ENCODE data around the gene PLA2G4F.

Gene PLA2G4F

DNA sequence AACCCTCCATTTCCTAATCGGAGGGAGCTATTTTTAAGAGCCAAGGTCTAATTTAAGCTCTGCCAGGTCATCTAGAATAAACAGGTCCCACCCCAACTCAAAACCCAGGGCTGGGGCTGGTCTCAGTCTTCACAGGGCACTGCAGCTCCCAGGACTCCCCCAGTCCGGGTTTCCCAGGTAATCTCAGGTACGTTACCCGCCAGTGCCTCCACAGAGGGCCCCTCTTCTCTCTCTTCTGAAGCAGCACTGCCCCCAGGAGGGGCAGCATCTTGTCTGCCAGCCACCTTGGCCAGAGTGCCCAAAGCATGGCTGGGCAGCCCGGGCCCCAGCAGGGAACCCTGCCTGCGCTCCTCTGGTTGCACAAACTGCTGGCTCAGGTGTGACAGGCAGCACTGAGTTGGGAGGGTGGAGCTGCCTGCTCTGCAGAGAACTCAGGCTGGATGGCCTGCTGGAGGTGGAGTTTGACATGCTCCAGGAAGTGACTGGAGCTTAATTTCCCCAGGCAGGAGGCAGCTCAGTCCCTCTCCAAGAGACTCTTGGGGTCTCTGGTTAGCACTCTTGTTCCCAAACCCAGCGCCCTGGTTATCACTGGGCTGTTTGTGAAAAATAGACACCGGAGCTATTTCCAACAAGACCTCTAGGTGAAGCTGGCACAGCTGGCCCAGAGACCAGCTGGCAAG is at the start of gene PLA2G4F:
Gene PLA2G4F (minus strand): TSS at position 394 of the 680 bp plus-strand sequence. CDS start 87 bp downstream, at position 307.
- no peak for DNase-seq

- DNase-seq, result no peak
Measured at GRCh38 chr15:42203891-42204290, 47.5 kb upstream of the PLA2G4F start.

DNA sequence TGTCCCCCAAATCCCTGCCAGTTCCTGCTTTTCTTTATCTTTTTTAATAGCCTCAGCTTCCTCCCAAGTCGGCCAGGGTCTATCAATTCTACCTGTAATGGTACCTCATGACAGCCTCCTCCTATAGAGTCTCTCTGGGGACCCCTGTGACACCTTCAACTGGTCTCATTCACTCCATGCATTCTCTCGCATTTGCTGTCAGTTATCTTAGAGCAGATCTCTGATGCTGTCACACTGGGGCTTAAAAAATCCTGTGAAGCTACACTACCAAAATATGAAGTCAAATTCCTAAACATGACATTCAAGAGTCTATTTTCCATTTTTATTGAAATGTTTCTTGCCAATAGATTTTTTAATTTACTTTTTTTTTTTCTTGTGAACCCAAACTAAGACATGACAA is 46.2 kb upstream of the PLA2G4F start:
- DNase-seq, result no peak

DNA sequence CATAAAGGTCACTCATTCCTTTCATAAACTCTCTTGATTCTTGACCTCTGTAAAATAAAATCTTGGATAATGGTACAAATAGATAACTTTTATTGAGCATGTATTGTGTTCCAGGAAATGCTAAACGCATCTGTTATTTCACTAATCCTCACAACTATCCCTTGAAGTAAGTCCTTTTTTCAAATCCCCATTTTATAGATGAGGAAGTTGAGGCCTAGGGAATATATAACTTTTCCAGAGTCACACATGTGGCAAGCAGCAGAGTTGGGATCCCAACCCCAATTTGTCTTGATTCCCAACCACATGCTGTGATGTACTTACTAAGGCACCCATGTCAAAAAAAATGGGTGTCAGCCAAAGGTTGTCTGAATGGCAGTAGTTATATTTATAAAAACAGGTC is 45.4 kb upstream of the PLA2G4F start:
- DNase-seq, result no peak

DNA sequence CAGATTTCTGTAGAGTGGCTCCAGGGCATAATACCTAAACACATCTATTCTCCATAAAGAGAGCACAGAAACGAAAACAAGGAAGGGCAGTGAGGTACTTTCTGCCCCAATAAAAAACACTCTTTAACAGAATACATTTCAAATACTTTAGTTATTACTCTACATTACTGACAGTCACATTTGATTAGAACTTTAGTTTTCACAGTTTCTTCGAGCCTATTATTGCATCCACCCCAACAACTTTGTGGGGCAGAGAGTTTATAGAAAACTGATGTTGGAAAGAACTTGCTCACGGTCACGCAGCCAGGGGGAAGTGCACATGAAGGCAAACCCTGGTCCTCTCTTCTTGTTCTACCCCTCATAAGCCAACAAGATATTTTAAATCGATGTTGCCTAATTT is 42.7 kb upstream of the PLA2G4F start:
- no peak for DNase-seq

GRCh38 chr15:42198516-42198915 is 42.1 kb upstream of the PLA2G4F start:
- no peak for DNase-seq

DNA sequence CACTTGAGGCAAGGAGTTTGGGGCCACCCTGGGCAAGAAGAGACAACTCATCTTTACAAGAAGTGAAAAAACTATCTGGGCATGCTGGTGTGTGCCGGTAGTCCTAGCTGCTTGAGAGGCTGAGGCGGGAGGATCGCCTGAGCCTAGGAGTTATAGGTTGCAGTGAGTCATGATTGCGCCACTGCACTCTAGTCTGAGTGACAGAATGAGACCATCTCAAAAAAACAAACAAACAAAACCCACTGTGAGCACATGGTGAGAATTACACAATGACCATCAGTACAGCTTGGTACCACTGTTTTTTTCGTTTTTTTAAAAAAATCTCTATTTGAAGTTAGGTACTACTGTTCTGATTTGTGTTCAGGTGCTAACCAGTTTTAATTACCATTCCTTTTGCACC is 38.1 kb upstream of the PLA2G4F start:
- DNase-seq, result no peak

GRCh38 chr15:42193383-42193782 is 36.9 kb upstream of the PLA2G4F start:
- no peak for DNase-seq

DNA sequence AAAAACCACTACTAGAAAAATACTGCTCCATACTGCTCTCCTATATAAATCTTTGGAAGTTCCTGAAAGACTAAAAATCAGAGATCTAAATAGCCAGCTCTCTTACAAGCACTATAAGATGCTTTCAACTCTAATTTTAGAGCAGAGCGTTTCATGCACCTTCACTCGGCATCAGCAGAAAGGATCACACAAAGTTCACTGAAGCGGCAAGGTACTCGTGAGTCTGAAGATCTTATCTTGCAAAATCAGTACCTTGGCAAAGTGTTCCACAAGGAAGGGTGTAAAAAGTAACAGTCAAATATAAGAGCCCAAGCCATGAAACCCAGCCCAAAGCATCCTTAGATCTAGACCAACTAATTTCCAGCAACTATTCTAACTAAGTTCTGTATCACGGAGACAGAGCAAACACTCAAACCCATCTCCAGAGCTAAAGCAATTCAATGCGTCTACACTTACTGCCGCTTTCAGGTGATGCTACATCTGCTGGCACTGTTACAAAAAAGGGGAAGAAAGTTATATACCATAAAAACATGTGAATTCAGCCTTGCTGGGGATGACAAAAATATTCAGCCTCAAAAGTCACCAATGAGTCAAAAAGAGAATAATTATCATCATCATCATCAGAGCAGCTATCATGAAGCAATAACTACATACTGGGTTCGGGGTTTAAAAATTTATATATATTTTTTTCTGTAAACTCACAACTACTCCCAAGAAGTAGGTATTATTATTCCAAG is 35.3 kb upstream of the PLA2G4F start:
- DNase-seq, result no peak

DNA sequence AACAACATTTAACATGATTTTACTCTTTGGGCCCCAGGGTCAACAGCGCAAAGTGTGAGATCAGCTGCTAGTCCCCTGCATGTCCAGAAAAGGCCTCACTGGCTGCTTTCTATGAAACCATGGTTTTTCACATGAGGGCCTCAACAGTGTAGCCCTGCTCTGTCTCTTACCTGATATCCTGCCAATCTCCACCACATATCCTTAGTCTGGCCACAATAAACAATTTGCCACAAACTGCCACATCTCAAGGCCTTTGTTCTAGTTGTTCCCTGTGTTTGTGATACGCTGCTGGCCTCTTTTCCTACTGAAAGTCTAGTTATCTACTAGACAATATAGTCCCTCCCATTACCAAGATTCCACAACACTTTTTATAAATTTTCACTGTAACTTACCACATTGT is 33.9 kb upstream of the PLA2G4F start:
- no peak for DNase-seq

DNA sequence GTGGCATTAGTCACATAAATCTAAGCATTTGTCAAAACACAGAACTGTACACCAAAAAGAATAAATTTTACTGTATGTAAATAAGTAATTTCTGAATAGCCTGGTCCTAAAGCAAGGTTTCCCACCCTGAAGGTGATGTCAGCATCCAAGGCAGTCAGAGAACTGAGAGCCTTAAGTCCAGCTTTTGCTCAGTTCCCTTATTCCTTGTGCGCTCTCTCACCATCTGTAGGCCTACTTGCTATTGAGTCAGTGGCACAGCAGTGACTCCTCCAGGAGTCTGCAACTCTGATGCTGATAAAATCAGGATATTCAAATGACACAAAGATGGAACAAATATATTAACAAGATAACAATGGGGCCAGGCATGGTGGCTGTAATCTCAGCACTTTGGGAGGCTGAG is 29.4 kb upstream of the PLA2G4F start:
- no peak for DNase-seq

GRCh38 chr15:42184736-42185135 is 28.3 kb upstream of the PLA2G4F start:
- DNase-seq, result no peak

GRCh38 chr15:42184296-42184695 is 27.9 kb upstream of the PLA2G4F start:
- no peak for DNase-seq

DNA sequence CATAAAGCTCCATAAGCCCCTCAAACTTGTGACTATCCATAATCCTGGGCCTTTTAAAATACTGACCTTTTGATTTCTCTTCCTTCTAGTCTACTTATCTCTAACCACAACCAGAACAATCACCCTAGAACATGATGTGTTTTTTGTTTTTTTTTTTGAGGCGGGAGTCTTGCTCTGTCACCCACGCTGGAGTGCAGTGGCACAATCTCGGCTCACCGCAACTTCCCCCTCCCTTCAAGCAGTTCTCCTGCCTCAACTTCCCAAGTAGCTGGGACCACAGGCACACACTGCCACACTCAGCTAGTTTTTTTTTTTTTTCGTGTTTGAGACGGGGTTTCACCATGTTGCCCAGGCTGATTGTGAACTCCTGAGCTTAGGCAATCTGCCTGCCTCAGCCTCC is 26.5 kb upstream of the PLA2G4F start:
- DNase-seq, result no peak

DNA sequence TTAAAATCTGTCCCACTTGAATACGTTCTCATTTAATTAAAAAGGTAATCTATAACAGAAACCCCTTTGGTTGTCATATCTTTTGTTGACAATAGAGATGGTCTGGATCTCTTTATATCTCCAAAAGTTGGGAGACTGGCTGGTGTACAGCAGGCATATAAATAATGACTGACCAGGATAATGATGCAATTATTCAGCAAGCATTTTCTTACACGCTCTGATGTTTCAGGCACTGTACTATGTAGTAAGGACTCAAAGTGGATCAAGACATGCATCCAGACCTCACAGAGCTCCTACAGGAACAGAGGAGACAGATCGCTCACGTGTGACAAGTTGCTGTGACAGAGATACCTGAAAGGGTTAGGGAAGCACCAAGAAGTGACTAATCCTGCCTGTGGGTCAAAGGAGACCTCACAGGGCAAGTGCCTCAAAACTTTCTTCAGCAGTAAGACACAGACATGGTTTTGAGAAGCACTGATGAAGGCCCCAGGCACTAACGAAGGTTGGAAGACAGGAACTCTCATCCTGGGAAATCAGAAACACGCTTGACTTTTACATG is 26.0 kb upstream of the PLA2G4F start:
- DNase-seq, result no peak

- no peak for DNase-seq
Measured at GRCh38 chr15:42178056-42178455, 21.6 kb upstream of the PLA2G4F start.

- DNase-seq, result no peak
Measured at GRCh38 chr15:42175671-42176070, 19.2 kb upstream of the PLA2G4F start.

DNA sequence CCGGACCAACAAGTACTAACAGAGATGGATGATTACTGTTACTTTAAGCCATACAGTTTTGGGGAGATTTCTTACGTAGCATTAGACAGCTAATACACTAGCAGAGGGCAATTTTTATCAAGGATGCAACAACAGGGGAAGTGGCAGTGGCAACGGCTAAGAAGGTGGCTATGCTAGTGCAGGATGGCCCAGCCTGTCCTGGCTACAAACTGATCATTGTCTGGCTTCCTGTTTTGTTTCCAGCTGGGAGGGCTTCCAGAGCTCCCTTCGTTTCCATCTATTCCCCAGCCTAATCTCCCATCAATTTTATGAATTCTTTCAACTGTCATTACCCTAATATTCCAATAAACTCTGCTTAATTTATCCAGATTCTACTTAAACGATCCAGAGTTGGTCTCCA is 16.0 kb upstream of the PLA2G4F start:
- no peak for DNase-seq

GRCh38 chr15:42171795-42172194 is 15.4 kb upstream of the PLA2G4F start:
- no peak for DNase-seq

DNA sequence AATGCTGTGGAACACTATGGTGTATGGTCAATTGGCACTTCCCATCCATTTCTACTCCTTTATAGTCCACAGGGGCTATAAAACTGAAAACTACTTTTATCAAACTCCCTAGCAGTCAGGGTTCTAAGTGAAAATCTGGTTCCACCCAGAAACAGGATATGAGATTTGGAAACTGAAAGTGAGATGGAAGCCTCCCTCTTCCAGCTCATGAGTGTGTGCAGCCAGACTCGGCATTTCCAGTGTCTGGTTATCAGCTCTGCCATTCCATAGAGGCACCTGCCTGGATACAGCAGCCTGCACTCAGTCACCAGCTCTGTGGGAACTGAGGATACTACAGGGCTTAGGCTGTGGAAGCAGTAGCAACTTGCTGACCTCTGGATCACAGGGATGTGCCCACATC is 14.7 kb upstream of the PLA2G4F start:
- DNase-seq, result no peak

DNA sequence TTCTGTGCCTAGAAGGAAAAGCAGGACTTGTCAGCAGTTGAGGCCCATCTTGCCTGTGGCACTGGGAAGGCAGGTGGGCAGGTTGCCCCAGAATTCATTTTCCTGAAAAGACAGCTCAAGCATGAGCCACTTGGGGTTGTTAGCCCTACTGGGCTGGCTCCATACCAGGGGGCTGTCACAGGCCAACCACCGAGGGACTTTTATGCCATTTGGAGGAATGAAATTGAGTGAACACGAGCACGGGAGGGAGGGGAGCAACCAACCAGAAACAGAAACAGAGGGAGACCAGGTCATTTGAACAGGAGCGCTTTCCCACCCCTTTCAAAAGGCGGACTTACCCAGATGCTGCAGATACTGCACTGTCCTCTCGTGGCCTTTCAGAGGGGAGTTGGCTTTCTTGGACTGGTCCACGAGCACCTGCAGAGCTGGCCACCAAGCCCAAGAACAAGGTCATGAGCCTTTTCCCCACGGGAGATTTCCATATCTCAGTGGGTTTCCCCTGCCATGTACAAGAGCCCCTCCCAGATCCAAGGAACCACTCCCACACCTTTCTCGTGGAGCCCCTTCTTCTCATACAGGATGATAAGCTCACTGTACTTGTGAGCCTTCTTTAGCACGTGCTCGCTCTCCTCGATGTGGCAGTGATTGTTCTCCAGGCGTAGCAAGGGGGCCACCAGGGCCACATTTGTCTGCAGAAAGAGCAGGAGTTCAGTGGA is 9.9 kb upstream of the PLA2G4F start:
- DNase-seq, result no peak

DNA sequence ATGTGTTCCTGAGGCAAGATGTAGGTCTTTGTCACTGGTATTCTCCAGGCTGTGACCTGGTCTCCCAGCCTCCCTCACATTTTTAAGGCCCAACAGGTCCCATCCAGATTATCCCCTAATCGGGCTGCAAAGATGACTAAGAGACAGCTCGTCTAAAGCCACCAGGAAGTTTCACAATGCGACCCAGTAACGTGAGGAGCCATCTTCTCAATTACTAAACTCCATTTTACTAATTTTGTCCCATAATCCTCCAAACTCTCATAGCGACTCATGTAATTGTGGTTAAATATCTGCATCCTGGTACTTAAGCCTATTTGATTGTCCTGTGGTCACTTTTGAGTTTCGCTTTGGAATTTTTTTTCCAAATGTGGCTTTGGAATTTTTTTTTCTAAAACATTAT is 8.7 kb upstream of the PLA2G4F start:
- no peak for DNase-seq

- DNase-seq, result no peak
Measured at GRCh38 chr15:42163947-42164550, 7.6 kb upstream of the PLA2G4F start.
